Adipose tissue (tissue), 3 donors: Measurements from ENCODE around the gene SIX3. TPM values are rescaled to one million over a fixed set of nuclear protein-coding genes. Genes with fewer than 3 reads are reported as not detected.

Experiments
- H3K27ac ChIP-seq: one replicate; pipeline ENCODE4 v1.5.1; 2013; ENCODE audit warnings: low read depth, low read length
- WGBS, 3 donors: extraction: QIAGEN DNeasy Blood & Tissue Kit; methylation state at CpG; one replicate each; pipeline ENCODE4 v1.1.7; 2013; 5-methylcytosine and 5-hydroxymethylcytosine counted together
- polyA plus RNA-seq, 3 donors: library from polyadenylated mRNA; stranded (reverse); fragments of 200-250 nt; gene quantifications; one replicate each; pipeline ENCODE4 v1.2.3, GENCODE V29; 2013
- donor health status: healthy with polysubstance abuse.
- donor health status: Bipolar disorder and iron deficiency.
- donor health status: healthy.

The SIX3 gene
- polyA plus RNA-seq, 3 donors, result 0.11 TPM; not detected in 2

DNA sequence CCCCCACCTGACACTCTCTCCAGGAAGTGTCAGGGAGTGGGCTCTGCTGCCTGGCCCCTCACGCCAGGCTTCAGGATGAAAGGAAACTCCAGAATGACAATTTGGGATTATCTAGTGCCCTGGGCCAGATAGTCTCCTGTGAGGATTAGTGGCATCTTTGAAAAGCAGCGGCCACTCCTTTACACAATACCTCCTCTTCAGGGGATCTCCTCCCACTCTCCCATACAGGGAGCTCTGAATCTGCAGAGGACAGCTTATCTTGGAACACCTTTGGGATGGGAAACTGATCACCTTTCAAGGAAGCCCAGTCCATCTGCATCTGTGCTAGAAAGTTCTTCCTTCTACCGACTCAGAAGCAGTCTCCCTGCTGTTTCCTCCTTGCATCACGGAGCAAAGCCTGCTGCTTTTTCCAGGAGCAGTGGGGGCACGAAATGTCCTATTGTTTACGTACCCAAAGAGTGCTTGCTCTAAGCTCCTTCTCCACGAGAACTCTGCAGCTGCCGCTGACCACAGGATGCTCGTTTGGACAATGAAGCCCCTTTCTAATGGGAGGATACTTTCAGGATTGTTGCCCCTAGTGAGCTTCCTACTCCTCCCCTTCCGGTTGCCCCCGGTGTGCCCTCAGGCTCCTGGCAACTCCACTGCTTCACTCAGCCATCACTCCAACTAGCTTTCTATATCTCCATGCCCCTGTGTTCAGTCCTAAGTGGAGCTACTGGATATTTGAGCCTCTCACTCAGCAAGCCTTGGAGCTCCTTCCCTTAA is 31.5 kb downstream of the SIX3 start:
- H3K27ac ChIP-seq, result no peak overlapping the region
- WGBS, 3 donors, result 30 to 37% (median 30%) methylated on average over 11 of the region's 11 CpGs

DNA sequence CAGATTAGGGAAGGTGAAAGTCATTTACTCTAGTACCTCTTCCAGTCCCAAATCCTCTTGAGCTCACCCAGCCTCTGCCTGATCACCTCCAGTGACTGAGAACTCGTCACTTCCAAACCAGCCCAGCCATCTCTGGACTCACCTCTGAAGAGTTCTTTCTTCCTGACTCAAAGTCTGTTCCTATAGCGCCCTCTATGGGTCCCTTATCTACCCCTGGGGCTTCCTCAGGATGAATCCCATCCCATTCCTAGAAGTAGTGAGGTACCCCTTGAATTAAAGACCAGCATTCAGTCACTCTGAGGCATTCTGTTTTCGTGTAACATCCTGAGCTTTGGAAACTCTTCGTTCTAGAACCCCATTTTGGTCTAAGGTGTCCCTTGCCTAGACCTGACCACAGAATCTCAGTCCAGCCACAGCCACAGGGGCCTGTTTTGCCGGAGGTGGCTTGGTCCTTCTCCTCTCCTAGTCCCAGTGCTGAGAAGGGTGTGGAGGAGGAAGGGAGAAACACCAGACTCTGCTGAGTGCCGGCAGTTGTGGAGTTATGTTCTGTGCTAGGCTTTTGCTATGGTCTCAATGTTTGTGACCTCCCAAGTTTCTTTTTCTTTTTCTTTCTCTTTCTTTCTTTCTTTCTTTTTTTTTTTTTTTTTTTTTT is 32.7 kb downstream of the SIX3 start:
- WGBS, 3 donors, result 70 to 84% (median 71%) methylated on average over 6 of the region's 6 CpGs
- H3K27ac ChIP-seq, result no peak overlapping the region

DNA sequence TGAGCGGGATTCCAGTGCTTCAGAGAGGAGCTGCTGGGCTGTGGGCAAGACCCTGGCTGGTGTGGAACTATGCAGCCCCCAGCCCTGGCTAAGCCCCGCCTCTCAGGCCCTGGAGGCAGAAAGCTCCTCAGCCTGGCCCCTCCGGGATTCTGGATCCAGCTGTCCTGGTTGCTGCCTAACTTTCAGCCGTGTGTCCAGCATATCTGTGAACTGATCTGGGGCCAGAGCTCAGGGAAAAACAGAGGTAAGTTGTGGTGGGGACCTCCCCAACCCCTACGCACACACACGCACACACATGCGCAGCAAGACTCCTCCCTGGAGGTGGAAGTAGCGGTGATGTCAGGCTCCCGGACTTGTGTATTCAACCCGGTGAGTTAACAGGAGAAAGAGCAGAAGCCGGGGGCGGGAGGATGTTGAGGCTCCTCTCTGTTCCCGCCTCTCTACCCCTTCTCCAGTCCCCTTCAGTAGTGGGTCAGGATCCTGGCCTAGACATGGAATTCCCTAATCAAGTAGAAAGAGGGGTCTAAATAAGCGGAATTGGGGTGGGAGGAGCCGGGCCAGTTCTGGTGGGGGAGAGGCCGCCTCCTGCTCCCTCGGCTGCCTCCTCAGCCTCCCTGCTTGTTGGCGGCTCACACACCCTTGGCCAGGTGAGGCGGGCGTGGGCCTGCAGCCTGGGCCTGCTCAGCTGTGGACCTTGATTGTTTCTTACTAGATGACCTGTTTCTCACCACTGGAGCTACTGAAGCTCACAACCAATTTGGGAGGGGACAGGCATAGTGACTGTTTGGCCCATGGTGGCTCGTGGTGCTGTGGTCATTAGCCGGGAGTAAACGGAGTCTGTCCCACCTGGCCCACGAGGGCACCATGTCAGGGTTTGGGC is 34.3 kb downstream of the SIX3 start:
- WGBS, 3 donors, result 75 to 77% (median 76%) methylated on average over 24 of the region's 24 CpGs
- H3K27ac ChIP-seq, result no peak overlapping the region

DNA sequence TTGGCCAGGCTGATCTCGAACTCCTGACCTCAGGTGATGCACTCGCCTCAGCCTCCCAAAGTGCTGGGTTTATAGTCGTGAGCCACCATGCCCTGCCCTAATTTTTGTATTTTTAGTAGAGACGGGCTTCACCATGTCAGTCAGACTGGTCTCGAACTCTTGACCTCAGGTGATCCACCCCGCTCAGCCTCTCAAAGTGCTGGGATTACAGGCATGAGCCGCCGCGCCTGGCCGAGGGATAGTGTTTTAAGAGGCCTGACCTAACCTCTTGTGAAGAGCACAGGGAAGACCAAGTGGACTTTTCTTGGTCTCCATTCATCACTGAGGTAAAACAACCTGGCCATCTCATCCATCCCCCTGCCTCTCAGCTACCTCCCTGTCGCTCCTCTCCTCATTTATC is 38.1 kb downstream of the SIX3 start:
- no peak overlapping the region for H3K27ac ChIP-seq
- WGBS, 3 donors, result 78 to 86% (median 81%) methylated on average over 10 to 11 of the region's 11 CpGs

DNA sequence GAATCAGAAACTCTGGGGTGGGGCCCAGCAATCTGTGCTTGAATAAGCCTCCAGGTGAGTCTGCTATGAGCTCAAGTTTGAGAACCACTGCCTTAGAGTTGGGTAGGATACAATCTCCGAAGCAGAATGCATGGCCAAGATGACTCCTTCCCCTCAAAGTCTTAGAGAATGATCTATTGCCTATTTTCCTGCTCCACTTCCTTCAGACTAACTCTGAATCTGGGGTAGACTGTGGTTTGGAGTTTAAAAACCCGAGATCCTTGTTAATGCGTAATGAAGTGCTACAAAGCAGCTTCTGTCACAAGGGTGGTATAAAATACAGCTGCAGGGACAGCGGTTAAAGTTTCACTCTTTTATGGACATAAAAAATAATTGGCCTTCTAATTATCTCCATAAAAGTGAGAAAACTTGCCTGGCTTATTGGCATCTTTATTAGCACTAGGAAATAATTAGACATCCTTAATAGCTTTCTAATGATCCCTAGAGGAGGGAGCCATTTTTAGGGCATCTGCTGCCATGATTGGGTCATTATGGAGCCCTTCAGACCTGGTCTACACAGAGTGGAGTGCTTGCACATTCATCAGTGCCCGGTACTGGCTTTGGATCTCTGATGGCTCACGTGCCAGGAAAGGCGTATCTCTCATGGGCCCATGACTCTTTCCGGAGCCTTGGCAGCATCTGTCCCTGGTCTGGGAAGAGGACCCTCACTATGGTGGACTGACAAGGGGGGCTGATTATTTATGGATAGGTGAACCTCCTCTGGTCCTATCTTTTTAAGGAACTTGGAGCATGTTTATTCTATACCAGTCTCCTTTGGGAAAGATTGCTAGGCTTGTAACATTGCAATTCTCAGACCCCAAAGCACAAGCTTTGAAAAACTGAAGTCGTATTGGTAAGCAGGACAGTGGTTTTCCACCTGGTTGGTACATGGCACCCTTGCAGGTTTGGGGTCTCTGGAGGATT is 39.5 kb downstream of the SIX3 start:
- H3K27ac ChIP-seq, result no peak overlapping the region
- WGBS, 3 donors, result 67 to 69% (median 68%) methylated on average over 9 of the region's 9 CpGs

DNA sequence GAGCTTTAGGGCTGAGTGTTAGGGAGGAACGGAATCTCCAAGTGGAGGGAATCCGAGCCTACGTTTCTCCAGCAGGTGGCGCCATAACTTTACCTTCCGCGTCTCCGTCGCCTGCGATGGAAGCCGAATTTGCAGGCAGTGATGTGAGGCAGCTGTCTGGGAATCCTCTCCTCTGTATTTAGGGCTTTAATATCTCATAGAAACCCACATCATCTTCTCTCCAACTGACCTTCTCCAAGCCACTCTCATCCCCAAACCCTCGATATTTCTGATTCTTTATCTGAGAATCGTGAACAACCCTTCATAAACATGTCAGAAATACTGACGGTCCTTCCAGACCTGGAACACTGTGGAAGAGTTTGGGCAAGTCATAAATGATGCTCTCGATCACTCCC is 40.2 kb downstream of the SIX3 start:
- H3K27ac ChIP-seq, result no peak overlapping the region
- 10 to 15% (median 12%) methylated on average over 14 of the region's 14 CpGs for WGBS, 3 donors

DNA sequence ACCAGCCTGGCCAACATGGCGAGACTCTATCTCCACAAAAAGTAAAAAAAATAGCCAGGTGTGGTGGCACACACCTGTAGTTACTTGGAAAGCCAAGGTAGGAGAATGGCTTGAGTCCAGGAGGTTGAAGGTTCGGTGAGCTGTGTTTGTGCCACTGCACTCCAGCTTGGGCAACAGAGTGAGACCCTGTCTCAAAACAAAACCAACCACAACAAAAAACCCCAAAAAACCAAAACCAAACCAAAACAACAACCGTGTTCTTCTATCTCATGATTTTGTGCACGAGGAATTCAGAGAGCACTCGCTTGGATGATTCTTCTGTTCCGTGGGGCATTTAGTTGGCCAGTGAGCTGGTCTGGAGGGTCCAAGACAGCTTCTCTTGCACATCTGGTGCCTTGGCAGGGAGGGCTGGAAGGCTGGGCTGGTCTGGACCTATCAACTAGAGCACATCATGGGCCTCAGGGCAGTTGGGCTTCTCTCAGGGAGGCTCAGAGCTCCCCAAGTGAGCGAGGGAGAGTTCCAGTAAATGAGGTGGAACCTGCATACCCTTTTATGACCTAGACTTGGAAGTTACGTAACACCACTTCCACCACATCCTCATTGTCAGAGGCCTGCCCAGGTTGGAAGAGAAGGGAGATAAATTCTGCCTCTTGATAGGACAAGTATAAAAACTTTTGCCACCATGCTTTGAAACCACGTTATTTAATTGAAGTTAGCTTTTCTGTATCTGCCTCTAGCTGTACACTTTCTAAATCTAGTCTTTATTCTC is 42.5 kb downstream of the SIX3 start:
- 80 to 92% (median 86%) methylated on average over 9 of the region's 9 CpGs for WGBS, 3 donors
- no peak overlapping the region for H3K27ac ChIP-seq

DNA sequence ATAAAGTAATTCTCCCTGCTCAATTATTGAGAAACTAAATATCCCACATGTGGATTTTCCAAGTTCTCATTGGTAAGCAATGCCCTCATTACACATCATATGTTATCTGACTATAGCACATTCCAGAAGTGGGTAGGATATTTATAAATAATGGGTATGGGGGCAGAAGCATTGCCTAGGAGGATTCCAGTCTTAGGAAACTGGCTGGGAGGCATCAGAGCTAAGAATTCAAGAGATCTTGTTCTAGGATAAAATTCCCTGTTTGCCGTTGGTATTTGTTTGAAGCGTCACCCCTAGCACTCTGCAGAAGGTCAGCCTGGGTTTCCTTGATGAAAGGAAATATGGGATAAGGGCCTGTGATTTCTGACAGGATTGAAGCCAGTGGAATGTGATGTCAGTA is 47.7 kb downstream of the SIX3 start:
- WGBS, 3 donors, result 77 to 82% (median 81%) methylated on average over 2 of the region's 2 CpGs
- no peak overlapping the region for H3K27ac ChIP-seq

DNA sequence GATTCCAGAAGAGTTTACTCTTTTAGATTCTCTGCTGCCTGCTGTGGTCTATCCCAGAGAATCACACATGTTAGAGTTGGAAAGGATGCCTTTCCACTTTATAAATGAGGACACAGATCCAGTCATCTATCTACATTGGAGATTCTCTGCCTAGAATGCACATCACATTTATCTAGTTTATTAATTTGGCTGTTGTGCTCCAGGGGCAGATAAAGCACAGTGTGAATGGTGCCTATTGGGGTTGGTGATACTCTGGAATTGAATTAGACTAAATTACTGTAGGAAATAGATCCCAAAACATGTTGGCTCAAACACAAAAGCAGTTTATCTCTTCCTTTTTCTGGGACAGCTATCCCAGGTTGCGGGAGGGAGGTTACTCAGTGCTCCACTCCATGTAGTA is 52.9 kb downstream of the SIX3 start:
- WGBS, 3 donors, result 64 to 98% (median 89%) methylated on average over 1 of the region's 1 CpG
- H3K27ac ChIP-seq, result no peak overlapping the region

Other genes with a start within 250 kb of the SIX3 start
- 10 to 100 TPM in 1 of 3 donors, 1 to 10 TPM in 2; 2.9 to 30.5 (median 4.6) TPM for gene SIX2, start 67.8 kb downstream of the SIX3 start, polyA plus RNA-seq